GM21526 (cell line): Measurements from ENCODE around the gene CSF3R.

Experiments
- ATAC-seq: cut with Tn5 transposase; IDR thresholded peaks from one replicate; pipeline ENCODE4 v1.9.1; 2021; ENCODE audit warnings: moderate library complexity; ENCODE audit not compliant: unreplicated experiment, low FRiP score

The CSF3R gene

DNA sequence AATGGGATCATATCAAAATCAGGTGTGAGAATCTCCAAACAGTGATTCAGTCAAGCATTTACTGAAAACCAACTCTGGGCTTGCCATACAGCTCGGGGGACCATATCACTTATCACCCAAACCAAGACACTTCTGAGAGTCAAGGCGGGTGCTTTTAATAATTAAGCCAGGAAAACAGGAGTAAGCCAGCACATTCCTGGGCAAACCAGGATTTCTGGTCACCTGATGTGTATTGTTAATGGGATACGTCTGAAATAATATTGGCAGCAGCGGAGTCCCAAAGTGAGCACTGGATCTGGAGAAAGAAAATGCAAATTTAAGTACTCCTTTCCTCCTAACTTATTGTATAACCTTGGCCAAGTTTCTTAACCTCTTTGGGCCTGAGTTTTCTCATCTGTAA lies 50.1 kb downstream of the CSF3R start:
- ATAC-seq, result no peak

DNA sequence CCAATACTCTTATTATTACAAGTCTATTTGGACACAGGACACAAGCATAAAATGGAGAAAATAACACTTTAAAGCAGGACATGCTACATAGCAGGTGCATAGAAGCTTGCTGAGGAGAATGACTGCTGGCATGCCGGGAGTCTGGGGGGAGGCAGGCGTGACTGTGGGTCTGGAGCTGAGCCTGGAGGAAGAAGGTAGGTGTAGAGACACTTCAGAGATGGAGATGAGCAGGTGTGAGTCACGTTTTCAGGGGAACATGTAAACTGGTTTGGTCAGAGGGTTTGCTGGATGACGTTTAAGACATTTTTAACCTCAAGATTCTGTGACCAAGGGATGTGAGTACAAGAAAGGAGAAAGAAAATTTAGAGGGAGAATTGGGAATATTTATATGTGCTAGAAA lies 56.9 kb downstream of the CSF3R start:
- no peak for ATAC-seq

DNA sequence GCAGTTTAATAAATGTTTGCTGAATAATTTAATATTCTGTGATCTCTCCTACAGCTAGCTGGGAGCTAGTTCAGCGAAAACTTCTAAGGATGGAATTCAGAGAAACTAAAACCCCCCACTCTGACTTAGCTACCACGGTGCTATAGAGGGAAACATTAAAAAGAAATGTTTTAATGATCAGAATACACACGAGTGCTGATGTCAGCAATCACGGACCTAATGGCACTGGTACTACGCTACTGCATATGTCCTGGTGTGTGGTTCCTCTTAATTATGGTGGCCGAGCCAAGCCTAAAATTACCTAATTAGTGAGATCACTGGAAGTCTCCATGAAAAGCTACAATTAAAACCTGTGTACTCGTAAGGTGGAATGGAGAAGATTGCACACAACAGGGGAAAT lies 61.1 kb downstream of the CSF3R start:
- ATAC-seq, result no peak

DNA sequence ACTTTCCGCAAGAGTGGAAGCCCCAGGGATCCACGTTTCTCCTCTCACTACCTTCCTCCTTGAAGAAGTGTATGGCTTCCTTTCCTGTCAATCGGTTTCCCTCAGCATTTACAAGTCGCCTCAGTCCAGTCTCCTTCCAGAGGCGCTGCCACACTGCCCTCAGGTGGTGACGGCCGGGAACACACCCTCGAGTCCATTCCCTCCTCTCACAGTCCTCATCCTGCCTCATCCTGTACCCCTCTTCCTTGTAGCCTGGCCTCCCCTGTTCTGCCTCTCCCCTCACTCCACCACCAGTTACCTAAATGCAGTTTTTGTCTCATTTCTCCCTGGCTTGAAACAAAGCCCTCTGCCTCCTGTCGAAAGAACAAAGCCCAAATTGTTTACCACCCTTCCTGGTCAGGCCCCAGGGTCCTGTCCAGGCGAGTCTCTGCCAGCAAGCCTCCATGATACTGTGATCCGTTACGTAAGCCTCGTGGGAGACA lies 61.8 kb downstream of the CSF3R start:
- ATAC-seq, result peak; percentile 50

DNA sequence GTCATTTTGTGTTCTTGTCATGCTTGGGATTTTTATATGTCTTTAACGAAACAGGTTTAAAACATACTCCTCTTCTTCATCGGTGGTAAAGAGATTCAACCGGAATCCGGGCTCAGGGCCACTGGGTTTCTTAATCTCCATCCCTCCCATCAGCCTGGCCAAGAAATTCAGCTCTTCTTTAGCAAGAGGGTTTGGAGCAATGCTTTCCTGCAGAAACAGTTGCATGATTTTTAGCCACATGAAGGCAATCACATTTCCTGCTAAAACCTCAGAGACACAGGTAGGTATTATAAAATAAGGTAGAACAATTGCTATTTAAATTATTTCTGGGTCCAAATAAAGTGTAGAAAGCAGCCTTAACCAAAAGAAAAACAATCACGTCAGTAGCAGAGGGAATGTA lies 62.3 kb downstream of the CSF3R start:
- no peak for ATAC-seq

DNA sequence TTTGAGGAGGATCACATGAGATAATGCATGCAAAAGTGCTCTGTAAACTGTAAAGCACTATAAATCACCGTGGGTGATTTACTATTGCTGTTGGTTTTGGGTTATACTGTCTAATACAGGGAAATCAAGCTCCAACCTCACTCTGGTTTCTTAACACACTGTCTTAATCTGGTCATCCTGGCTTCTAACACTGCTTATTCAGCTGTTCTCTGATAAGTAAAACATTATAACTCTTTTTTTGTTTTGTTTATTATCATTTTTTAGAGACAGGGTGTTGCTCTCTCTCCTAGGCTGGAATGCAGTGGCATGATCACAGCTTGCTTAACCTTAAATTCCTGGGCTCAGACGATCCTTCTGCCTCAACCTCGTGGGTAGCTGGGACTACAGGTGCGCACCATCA lies 63.1 kb downstream of the CSF3R start:
- ATAC-seq, result no peak

DNA sequence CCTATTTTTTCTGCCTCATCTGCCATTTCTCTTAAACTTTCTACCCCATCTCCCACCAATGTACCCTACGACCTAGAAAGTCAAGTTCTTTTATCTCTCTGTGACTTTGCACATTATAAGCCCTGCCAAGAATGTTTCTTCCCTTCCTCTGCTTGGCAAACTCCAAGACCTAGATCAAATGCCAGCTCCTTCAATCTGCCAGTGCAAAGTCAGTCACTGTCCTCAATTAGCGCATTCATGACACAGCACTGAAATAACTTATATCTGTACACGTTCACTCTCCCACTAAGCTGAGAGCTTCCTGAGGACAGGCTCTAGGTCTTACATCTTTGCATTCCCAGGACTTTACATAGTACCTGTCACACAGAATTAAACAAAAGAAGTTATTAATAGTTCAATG lies 63.6 kb downstream of the CSF3R start:
- no peak for ATAC-seq

DNA sequence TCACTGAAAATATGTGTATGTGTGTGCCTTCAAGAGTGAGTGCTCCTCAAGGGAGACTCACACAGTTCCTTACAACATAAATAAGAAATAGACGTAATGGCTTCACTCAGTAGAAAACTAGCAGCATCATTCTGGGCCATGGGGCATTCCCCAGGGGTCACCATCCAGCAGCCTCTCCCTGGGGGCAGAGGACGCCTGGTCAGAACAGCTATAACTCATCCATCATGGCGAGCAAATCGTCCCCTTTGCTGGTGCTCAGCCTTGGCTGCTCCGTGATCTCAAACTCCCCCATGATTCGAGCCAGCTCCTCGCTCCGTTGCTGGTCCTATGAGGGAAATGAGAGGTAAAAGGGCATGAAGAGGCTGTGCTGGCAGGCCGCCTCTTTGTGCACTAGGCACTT lies 64.8 kb downstream of the CSF3R start:
- no peak for ATAC-seq
